Common myeloid progenitor, CD34-positive (primary cell): ENCODE data around the gene MAGI1.

Experiments used
- CTCF ChIA-PET: fragments of 350-600 bp; sonication (Branson Sonifier 250); formaldehyde crosslinking; loops from one replicate; lab custom pipeline; 2021; ENCODE audit warnings: antibody characterized with exemption; lab: Charles Lee
- POLR2A ChIA-PET: fragments of 350-600 bp; sonication (Branson Sonifier 250); formaldehyde crosslinking; loops from one replicate; lab custom pipeline; 2021; ENCODE audit warnings: antibody characterized with exemption; lab: Charles Lee
- DNase-seq, 3 donors: peaks; one replicate each; pipeline versions ENCODE4 v3.0.0 to v3.0.0-alpha.2; 2013
- H3K27ac ChIP-seq, 2 experiments: 1 replicate in 1 of 2; 2 replicates in 1 of 2; pipeline ENCODE4 v1.7.0; 2013; ENCODE audit warnings: inconsistent platforms in 2 of 2, low read length in 2 of 2, mild to moderate bottlenecking in 2 of 2, low read depth in 1 of 2, moderate library complexity in 1 of 2; ENCODE audit not compliant: severe bottlenecking in 2 of 2, insufficient read depth in 1 of 2, poor library complexity in 1 of 2
- H3K27me3 ChIP-seq, 5 experiments: replicated peaks in 2 of 5; 1 replicate in 3 of 5; 2 replicates in 2 of 5; pipeline versions ENCODE4 v1.6.1 to v1.7.0; 2013; ENCODE audit warnings: low read length in 4 of 5, mild to moderate bottlenecking in 2 of 5, moderate library complexity in 2 of 5, inconsistent platforms in 1 of 5; ENCODE audit not compliant: insufficient read depth in 5 of 5, control insufficient read depth in 4 of 5
- H3K36me3 ChIP-seq, 4 experiments: 1 replicate in 2 of 4; 2 replicates in 2 of 4; pipeline versions ENCODE4 v1.6.1 to v1.7.0; 2013; ENCODE audit warnings: low read length in 3 of 4, control low read depth in 1 of 4, mild to moderate bottlenecking in 1 of 4; ENCODE audit not compliant: control insufficient read depth in 4 of 4, insufficient read depth in 4 of 4
- H3K4me1 ChIP-seq, 4 experiments: 1 replicate in 3 of 4; 2 replicates in 1 of 4; pipeline versions ENCODE4 v1.6.1 to v1.7.1; 2013; ENCODE audit warnings: low read length in 3 of 4, mild to moderate bottlenecking in 3 of 4, control low read depth in 1 of 4, inconsistent platforms in 1 of 4, moderate library complexity in 1 of 4; ENCODE audit not compliant: control insufficient read depth in 4 of 4, insufficient read depth in 4 of 4; ENCODE audit errors: control extremely low read depth in 1 of 4
- H3K4me3 ChIP-seq, 7 experiments: 1 replicate in 4 of 7; 2 replicates in 3 of 7; pipeline versions ENCODE4 v1.5.1 to v1.7.0; 2013; ENCODE audit warnings: mild to moderate bottlenecking in 7 of 7, low read length in 6 of 7, moderate library complexity in 6 of 7, inconsistent platforms in 2 of 7, low read depth in 2 of 7, control low read depth in 1 of 7; ENCODE audit not compliant: insufficient read depth in 4 of 7, control insufficient read depth in 1 of 7; ENCODE audit errors: extremely low read depth in 1 of 7
- H3K9me3 ChIP-seq, 5 experiments: 1 replicate in 4 of 5; 2 replicates in 1 of 5; pipeline versions ENCODE4 v1.6.1 to v1.7.1; 2013; ENCODE audit warnings: low read length in 4 of 5, mild to moderate bottlenecking in 2 of 5, inconsistent platforms in 1 of 5, low read depth in 1 of 5, moderate library complexity in 1 of 5; ENCODE audit not compliant: control insufficient read depth in 4 of 5, insufficient read depth in 2 of 5; ENCODE audit errors: control extremely low read depth in 1 of 5
- WGBS: methylation state at CpG from one replicate; pipeline ENCODE4 v1.1.5; 2013; ENCODE audit not compliant: insufficient coverage; 5-methylcytosine and 5-hydroxymethylcytosine counted together

MAGI1 gene

DNA sequence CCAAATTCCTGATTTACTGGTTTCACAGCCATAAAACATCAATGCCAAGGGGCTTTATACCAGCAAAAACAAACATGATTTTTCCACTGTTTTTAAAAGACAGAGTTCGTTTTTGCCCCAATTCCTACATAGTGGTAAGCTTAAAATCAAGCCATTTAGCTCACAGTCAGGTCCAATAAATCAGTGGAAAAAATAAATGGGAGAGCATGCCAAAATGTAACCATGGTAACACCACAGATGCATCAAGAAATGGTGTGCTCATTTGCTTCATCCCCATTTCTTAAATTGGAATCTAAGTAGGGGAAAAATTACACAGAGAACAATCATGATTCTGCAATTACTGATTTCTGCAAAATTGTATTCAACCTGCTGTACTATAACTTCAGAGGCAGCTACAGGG, 418.8 kb downstream of the MAGI1 start:
- POLR2A ChIA-PET = no interaction called here
- 20% methylated on average over 1 of the region's 1 CpG for WGBS
- Histone ChIP-seq H3K27me3 (peaks cover 0 to 1% (median 0%) of the 10 kb centered on the region in 5 experiments), H3K9me3 (no peaks in the 10 kb centered on the region), H3K4me1 (no peaks in the 10 kb centered on the region), H3K4me3 (no peak overlapping the region), H3K36me3 (no peaks in the 10 kb centered on the region), H3K27ac (no peak overlapping the region)
- no peak for DNase-seq
- CTCF ChIA-PET = no interaction called here

DNA sequence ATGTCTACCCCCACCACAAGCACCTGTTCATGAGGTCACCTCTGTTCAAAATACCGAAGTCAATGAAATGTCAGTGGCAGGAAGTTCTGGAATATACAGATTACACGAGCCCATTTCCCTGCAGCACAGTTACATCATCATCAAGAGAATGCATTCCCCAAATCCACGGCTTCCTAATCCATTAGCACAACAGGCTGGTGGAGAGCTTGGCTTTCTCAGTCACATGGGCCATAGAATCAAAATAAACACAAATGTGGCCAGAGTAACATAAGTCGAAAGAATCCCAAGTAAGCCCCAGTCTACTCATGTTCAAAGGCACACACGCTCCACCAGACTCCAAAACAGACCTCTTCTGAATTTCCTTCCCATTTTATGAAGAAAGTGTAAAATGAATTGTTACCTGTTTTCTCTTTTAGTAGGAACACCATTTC, 419.3 kb downstream of the MAGI1 start:
- Histone ChIP-seq H3K4me3 (no peak overlapping the region), H3K27me3 (peaks cover 0 to 1% (median 0%) of the 10 kb centered on the region in 5 experiments), H3K27ac (no peak overlapping the region), H3K9me3 (no peaks in the 10 kb centered on the region), H3K36me3 (no peaks in the 10 kb centered on the region), H3K4me1 (no peaks in the 10 kb centered on the region)
- ChIA-PET POLR2A (no interaction called here), CTCF (no interaction called here)
- 0% methylated on average over 1 of the region's 5 CpGs for WGBS
- no peak for DNase-seq

GRCh38 chr3:65618599-65618998, 420.1 kb downstream of the MAGI1 start:
- peaks cover 0 to 1% (median 0%) of the 10 kb centered on the region in 5 experiments for H3K27me3 ChIP-seq
- H3K4me1 ChIP-seq = no peaks in the 10 kb centered on the region
- DNase-seq = no peak
- ChIA-PET POLR2A (no interaction called here), CTCF (no interaction called here)
- 40% methylated on average over 1 of the region's 1 CpG for WGBS
- H3K27ac ChIP-seq = no peak overlapping the region
- no peaks in the 10 kb centered on the region for H3K9me3 ChIP-seq
- no peaks in the 10 kb centered on the region for H3K36me3 ChIP-seq
- H3K4me3 ChIP-seq = no peak overlapping the region

GRCh38 chr3:65617787-65618186, 420.9 kb downstream of the MAGI1 start:
- Histone ChIP-seq H3K4me3 (no peak overlapping the region), H3K27me3 (peaks cover 0 to 1% (median 0%) of the 10 kb centered on the region in 5 experiments), H3K4me1 (no peaks in the 10 kb centered on the region), H3K27ac (no peak overlapping the region), H3K9me3 (no peaks in the 10 kb centered on the region), H3K36me3 (no peaks in the 10 kb centered on the region)
- WGBS = 97% methylated on average over 5 of the region's 6 CpGs
- no peak for DNase-seq
- ChIA-PET CTCF (no interaction called here), POLR2A (no interaction called here)

- peaks cover 0 to 1% (median 0%) of the 10 kb centered on the region in 5 experiments for H3K27me3 ChIP-seq
- ChIA-PET POLR2A (no interaction called here), CTCF (no interaction called here)
- H3K9me3 ChIP-seq = no peaks in the 10 kb centered on the region
- H3K27ac ChIP-seq = no peak overlapping the region
- no peak overlapping the region for H3K4me3 ChIP-seq
- H3K4me1 ChIP-seq = no peaks in the 10 kb centered on the region
- DNase-seq = no peak
- no peaks in the 10 kb centered on the region for H3K36me3 ChIP-seq
- 96% methylated on average over 4 of the region's 4 CpGs for WGBS
Observed at GRCh38 chr3:65617209-65617608, 421.5 kb downstream of the MAGI1 start.

- H3K27me3 ChIP-seq = peaks cover 0 to 1% (median 0%) of the 10 kb centered on the region in 5 experiments
- no peaks in the 10 kb centered on the region for H3K9me3 ChIP-seq
- ChIA-PET CTCF (no interaction called here), POLR2A (no interaction called here)
- H3K27ac ChIP-seq = no peak overlapping the region
- H3K36me3 ChIP-seq = no peaks in the 10 kb centered on the region
- no peak overlapping the region for H3K4me3 ChIP-seq
- no peak for DNase-seq
- no peaks in the 10 kb centered on the region for H3K4me1 ChIP-seq
- WGBS = 86% methylated on average over 1 of the region's 1 CpG
Observed at GRCh38 chr3:65616563-65616962, 422.2 kb downstream of the MAGI1 start.

GRCh38 chr3:65615329-65615728, 423.4 kb downstream of the MAGI1 start:
- ChIA-PET CTCF (no interaction called here), POLR2A (no interaction called here)
- 85% methylated on average over 3 of the region's 4 CpGs for WGBS
- Histone ChIP-seq H3K9me3 (no peaks in the 10 kb centered on the region), H3K36me3 (no peaks in the 10 kb centered on the region), H3K4me3 (no peak overlapping the region), H3K4me1 (no peaks in the 10 kb centered on the region), H3K27ac (no peak overlapping the region), H3K27me3 (peaks cover 0 to 1% (median 0%) of the 10 kb centered on the region in 5 experiments)
- DNase-seq = no peak
